ENCODE measurements around the gene PREPL. TPM values are rescaled to one million over a fixed set of nuclear protein-coding genes. Genes with fewer than 3 reads are reported as not detected.

Gene PREPL
- total and polyA plus RNA-seq, 10 of the 15 experiments (the other 5 are each of a cell fraction or from before 2014, with no cell fraction given), result 9.2 to 43.0 (median 20.4) TPM

DNA sequence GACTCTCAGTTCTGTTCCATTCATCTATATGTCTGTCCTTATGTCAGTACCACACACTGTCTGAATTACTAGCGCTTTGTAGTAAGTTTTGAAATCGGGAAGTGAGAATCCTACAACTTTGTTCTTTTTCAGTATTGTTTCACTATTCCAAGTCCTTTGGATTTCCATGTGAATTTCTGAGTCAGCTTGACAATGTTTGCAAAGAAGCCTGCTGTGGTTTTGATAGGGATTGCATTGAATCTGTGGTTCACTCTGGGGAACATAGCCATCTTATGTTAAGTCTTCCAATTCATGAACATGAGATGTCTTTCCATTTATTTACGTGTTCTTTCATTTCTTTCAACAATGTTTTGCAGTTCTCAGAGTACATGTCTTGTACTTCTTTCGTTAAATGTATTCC is 71.0 kb downstream of the PREPL start (continued):
- TF ChIP-seq, protein P1, sequence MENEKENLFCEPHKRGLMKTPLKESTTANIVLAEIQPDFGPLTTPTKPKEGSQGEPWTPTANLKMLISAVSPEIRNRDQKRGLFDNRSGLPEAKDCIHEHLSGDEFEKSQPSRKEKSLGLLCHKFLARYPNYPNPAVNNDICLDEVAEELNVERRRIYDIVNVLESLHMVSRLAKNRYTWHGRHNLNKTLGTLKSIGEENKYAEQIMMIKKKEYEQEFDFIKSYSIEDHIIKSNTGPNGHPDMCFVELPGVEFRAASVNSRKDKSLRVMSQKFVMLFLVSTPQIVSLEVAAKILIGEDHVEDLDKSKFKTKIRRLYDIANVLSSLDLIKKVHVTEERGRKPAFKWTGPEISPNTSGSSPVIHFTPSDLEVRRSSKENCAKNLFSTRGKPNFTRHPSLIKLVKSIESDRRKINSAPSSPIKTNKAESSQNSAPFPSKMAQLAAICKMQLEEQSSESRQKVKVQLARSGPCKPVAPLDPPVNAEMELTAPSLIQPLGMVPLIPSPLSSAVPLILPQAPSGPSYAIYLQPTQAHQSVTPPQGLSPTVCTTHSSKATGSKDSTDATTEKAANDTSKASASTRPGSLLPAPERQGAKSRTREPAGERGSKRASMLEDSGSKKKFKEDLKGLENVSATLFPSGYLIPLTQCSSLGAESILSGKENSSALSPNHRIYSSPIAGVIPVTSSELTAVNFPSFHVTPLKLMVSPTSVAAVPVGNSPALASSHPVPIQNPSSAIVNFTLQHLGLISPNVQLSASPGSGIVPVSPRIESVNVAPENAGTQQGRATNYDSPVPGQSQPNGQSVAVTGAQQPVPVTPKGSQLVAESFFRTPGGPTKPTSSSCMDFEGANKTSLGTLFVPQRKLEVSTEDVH (IDR thresholded peaks at IDR 0.05; ENCODE audit: low read depth, partially characterized antibody), result no peak
- TF ChIP-seq SREBF2 (IDR thresholded peaks at IDR 0.05; ENCODE audit: low read length) (no peak), SUPT20H (IDR thresholded peaks at IDR 0.05; ENCODE audit: borderline replicate concordance, control insufficient read depth, low read depth, low read length) (no peak)

- in situ Hi-C loops (cut with MboI), result no loop called here
- CTCF ChIA-PET, result interaction anchor here (1.2 kb wide), 1 partner anchor 11 kb away, joined by 3 read pairs; no protein-coding TSS in a partner anchor
- FAIRE-seq, result no peak
- TF ChIP-seq CBX5 (IDR thresholded peaks at IDR 0.05; ENCODE audit: low read depth) (no peak), BACH1 (IDR thresholded peaks at IDR 0.05; ENCODE audit: borderline replicate concordance) (no peak), MXI1 (IDR thresholded peaks at IDR 0.05; ENCODE audit: low read depth, low read length) (no peak), SMARCA5 (IDR thresholded peaks at IDR 0.05) (no peak), SUPT20H (IDR thresholded peaks at IDR 0.05; ENCODE audit: borderline replicate concordance, control insufficient read depth, low read depth, low read length) (no peak), DPF2 (IDR thresholded peaks at IDR 0.05) (no peak), CEBPZ (IDR thresholded peaks at IDR 0.05; ENCODE audit: low read depth, low read length) (no peak), TBL1XR1 (IDR thresholded peaks at IDR 0.05; ENCODE audit: low read depth, low read length) (no peak), RFX5 (IDR thresholded peaks at IDR 0.05; ENCODE audit: low read depth, low read length) (no peak), SPI1 (IDR thresholded peaks at IDR 0.05; ENCODE audit: borderline replicate concordance, insufficient read depth, low read depth, low read length) (no peak), ESRRA (IDR thresholded peaks at IDR 0.05; ENCODE audit: low read length) (no peak), FOXM1 (IDR thresholded peaks at IDR 0.05; ENCODE audit: low read depth, low read length) (no peak), NFXL1 (IDR thresholded peaks at IDR 0.05; ENCODE audit: borderline replicate concordance) (no peak)
- TF ChIP-seq, protein P2, sequence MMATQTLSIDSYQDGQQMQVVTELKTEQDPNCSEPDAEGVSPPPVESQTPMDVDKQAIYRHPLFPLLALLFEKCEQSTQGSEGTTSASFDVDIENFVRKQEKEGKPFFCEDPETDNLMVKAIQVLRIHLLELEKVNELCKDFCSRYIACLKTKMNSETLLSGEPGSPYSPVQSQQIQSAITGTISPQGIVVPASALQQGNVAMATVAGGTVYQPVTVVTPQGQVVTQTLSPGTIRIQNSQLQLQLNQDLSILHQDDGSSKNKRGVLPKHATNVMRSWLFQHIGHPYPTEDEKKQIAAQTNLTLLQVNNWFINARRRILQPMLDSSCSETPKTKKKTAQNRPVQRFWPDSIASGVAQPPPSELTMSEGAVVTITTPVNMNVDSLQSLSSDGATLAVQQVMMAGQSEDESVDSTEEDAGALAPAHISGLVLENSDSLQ (IDR thresholded peaks at IDR 0.05), result no peak
Measured at GRCh38 chr2:44286884-44287638, 74.2 kb downstream of the PREPL start.

More at GRCh38 chr2:44286884-44287638, 74.2 kb downstream of the PREPL start:
- H3K9me3 ChIP-seq (replicated peaks; ENCODE audit: control insufficient read depth, insufficient read depth, low read length), result no peaks in the 10 kb centered on the region
- H3K36me3 ChIP-seq (ENCODE audit: control insufficient read depth in 2 of 2, insufficient read depth in 2 of 2, low read length in 1 of 2), result no peaks in the 10 kb centered on the region
- intact Hi-C loops (cut with micrococcal nuclease; ENCODE audit: unreplicated experiment), result no loop called here
- ChIA-PET RAD21 (ENCODE audit: unreplicated experiment) (no interaction called here), POLR2A (no interaction called here), SMC1A (ENCODE audit: uncharacterized antibody, unreplicated experiment) (no interaction called here)
- no peaks in the 10 kb centered on the region for H3K79me2 ChIP-seq (ENCODE audit: control insufficient read depth, insufficient read depth, low read length)
- no peak for ATAC-seq
- peaks cover 0 to 2% of the 10 kb centered on the region in 2 experiments; a peak in 1 of 4 replicates for H3K27me3 ChIP-seq (replicated peaks in 1 of 2; ENCODE audit: control insufficient read depth in 2 of 2, insufficient read depth in 2 of 2, low read length in 1 of 2)
- H4K20me1 ChIP-seq (ENCODE audit: control insufficient read depth, insufficient read depth), result no peaks in the 10 kb centered on the region
- no TSS peak for BruUV-seq (replicated peaks)
- H3K4me1 ChIP-seq (ENCODE audit: control insufficient read depth, insufficient read depth, low read length), result no peaks in the 10 kb centered on the region
- H3K4me2 ChIP-seq (ENCODE audit: control insufficient read depth, insufficient read depth), result no peak overlapping the region
- no peak overlapping the region for H3K9ac ChIP-seq (ENCODE audit: control insufficient read depth, insufficient read depth, low read length)
- H2AFZ ChIP-seq (ENCODE audit: control insufficient read depth, low read depth, low read length), result no peak overlapping the region
- DNase-seq (ENCODE audit: low read depth, low spot score), result no peak
- no peak overlapping the region for H3K4me3 ChIP-seq
- 40% methylated on average over 6 of the region's 6 CpGs for WGBS (ENCODE audit: insufficient coverage, insufficient replicate concordance, low lambda C conversion rate, missing lambda C conversion rate)
- H3K27ac ChIP-seq (ENCODE audit: control insufficient read depth, insufficient read depth), result no peak overlapping the region
